A172 (cell line): ENCODE results near the gene AP2A2. TPM values are rescaled to one million over a fixed set of nuclear protein-coding genes. Genes with fewer than 3 reads are reported as not detected.

Source experiments
- DNase-seq: peaks from one replicate; pipeline ENCODE4 v3.0.0-alpha.2; 2015; ENCODE audit warnings: low spot score
- total RNA-seq: library from RNA; depleted of rRNA; stranded (reverse); fragments of >200 nt; shearing (Covaris generic); gene quantifications from 2 replicates; pipeline ENCODE4 v1.2.3, GENCODE V29; 2014

Gene AP2A2
- total RNA-seq, 1 experiment from 2014 or later: 29.4 TPM

DNA sequence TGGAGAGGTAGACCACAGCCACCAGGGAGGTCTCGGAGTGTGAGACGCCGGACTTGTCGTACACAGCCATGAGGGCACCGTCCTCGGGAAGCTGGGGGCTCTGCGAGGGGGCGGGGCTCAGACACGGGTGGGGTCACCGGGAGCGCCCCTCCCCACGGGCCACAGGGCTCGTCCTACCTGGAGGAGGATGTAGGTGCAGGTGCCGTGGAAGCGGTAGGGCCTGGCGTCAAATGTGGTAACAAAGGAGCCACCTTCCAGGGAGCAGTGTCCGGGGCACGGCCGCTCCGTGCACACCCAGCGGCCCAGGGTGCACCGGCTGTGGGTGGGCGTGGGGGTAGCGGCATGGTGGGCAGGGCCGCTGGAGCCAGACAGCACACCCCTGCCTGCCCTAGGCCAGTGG lies 103.4 kb downstream of the AP2A2 start:
- DNase-seq: no peak

DNA sequence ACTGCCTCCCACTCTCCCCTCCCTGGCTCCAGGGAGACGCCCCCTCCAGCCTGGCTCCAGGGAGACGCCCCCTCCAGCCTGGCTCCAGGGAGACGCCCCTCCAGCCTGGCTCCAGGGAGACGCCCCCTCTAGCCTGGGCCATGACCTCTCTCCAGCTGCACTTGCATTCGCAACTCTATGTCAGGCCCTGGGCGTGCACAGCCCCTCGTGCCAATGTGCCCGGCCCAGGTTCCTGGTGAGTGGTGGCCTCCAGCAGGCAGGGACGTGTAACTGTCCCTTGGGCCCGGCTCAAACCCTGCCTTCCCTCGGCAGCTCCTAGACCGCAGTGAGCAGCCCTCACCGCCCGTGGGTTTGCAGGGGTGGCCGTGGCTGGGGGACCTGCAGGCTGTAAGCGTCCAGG lies 104.0 kb downstream of the AP2A2 start:
- no peak for DNase-seq

GRCh38 chr11:1030086-1030485 lies 104.4 kb downstream of the AP2A2 start:
- no peak for DNase-seq

GRCh38 chr11:1030556-1030955 lies 104.9 kb downstream of the AP2A2 start:
- no peak for DNase-seq

GRCh38 chr11:1031121-1031899 lies 105.6 kb downstream of the AP2A2 start:
- DNase-seq: no peak

DNA sequence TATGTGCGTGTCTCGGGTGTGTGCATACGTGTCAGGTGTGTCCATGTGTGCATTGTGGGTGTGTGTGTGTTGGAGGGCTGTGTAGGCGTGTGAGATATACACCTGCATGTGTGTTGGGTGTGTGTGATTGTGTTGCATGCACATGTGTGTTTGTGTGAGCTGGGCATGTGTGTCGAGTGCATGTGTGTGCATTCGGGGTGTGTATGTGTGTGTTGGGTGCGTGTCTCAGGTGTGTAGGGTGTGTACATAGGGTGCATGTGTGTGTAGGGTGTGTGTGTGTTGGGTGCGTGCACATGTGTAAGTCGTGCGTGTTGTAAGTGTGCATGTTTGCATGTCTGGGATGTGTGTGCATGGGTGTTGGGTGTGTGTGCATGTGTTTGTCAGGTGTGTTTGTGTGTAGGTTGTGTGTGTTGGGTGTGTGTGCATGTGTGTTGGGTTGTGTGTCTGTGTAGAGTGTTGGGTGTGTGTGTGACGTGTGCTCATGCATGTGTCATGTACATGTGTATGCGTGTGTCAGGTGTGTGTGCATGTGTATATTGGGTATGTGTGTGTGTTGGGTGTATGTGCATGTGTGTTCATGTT lies 106.7 kb downstream of the AP2A2 start:
- DNase-seq: no peak

DNA sequence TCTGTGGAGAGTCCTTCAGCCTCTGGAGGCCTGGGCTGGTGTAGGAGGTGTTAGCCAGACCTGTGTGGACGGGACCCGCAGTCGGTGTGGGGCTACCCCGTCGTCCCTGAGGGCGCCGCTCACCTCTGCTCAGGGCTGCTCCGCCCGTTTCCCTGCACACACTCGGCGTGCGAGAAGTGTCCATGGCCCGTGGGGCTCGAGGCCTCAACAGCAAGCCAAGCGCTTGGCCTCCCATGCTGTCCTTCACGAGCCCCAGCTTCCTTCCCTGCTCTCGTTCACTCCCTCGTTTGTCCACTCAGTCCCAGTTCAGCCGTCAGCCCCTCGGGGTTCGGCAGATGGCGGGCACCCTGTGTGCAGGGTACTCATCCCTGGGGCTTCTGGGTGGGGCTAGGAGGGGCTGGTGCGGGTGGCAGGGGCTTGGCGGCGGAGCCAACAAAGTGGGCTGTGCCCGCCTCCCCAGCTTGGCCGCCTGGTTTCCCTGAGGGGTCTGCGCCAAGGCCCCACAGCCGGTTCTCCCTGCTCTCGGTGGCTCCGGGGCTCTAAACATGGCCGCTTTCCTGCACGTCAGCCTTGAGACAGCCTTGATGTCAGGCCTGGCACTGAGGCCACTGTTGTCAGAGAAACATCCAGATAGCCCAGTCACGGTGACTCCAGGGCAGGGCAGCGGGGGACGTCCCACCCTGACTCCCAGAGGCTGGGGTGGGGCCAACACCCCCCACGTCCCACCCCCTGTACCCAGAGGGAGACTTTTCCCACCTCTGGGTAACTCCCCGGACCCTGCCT lies 107.5 kb downstream of the AP2A2 start:
- no peak for DNase-seq

DNA sequence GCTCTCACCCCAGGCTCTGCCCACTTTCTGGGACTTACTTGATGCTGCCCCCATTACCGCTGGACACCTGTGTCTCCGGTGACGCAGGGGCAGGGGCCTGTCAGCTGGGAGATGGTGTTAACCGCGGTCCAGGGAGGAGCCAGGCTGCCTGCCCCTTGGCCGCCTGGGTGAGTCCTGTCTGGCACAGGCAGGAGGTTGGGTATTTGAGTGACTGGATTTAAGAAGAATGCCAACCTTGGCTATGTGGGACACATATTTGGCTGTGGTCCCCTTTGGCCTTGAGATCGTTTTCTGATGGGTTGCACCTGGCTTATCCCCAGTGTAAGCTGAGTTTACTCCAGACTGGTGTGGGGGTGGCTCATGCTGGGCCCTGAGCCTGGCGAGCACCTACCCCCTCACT lies 108.3 kb downstream of the AP2A2 start:
- DNase-seq: no peak

- no peak for DNase-seq
These were observed 109.0 kb downstream of the AP2A2 start for GRCh38 chr11:1034456-1035295.

DNA sequence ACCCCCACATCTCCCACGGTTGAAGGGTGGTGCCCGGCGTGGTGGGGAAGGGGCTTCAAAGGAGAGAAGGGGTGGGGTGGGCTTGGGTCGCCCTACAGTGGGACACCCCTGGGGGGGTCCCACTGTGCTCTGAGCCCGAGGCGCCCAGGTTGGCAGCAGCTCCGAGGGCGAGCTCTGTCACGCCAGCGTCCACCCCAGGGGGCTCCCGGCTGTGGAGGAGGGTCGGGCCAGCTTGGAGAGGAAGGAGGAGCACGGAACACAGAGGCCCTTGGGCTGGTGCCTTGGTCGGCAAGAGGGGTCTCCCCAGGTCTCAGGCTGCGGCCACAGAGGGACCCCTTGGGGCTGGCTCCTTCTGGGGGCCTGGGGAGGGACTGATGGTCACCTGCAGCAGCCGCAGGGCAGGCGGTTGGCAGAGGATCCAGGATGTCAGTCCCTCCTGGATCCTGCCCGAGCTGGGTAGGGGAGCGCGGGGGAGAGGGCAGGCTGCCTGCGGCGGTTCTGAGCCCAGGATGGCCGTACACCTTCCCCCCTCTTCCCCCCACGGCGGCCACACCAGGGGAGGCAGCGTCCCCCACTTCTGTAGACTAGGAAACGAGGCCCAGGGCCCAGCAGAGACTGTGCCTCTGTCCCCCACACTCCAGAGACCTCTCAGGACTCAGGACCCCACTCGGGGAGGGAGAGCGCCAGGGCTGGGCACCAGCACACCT lies 110.1 kb downstream of the AP2A2 start:
- DNase-seq: no peak

GRCh38 chr11:1036303-1036923 lies 110.7 kb downstream of the AP2A2 start, which contains the start of gene MUC6:
MUC6 (minus strand) TSS chr11:1036718; CDS start chr11:1036655, 63 bp downstream.
- no peak for DNase-seq

DNA sequence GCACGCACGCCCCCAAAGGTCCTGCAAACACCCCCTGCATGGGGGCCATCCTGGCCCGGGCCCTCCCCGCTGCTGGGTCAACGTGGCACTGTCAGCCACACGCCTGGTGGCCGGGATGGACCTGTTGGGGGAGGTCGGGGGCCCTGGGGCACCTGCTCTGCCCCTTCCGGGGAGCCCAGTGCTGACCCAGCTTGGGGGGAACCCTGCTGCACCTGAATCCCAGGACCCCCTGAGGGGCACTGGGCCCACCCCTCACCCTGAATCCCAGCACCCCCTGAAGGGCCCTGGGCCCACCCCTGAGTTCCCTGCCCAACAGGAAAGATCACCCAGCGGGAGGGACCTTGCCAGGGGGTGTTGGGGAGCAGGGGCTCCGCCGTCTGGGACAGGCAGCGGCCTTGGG lies 111.3 kb downstream of the AP2A2 start:
- no peak for DNase-seq

- no peak for DNase-seq
These were observed 111.9 kb downstream of the AP2A2 start for GRCh38 chr11:1037506-1038055.

GRCh38 chr11:1038361-1038760 lies 112.7 kb downstream of the AP2A2 start:
- DNase-seq: no peak

DNA sequence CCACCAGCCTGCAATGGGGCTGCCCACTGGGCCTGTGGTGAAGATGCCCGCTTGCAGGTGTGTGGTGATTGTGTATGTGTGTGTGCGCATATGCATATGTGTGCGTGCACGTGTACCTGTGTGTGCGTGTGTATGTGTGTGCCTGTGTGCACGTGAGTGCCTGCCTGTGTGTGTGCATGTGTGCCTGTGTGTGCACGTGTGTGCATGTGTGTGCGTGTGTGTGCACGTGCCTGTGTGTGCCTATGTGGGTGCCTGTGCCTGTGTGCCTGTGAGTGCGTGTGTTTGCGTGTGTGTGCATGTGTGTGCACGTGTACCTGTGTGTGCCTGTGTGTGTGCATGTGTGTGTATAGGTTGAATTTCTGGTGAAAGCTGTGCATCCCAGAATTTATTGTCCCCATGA lies 113.3 kb downstream of the AP2A2 start:
- DNase-seq: no peak

GRCh38 chr11:1039481-1040427 lies 114.1 kb downstream of the AP2A2 start:
- DNase-seq: peak; percentile 87

- peak; percentile 82 for DNase-seq
These were observed 114.9 kb downstream of the AP2A2 start for GRCh38 chr11:1040428-1041148.

GRCh38 chr11:1041149-1041467 lies 115.4 kb downstream of the AP2A2 start:
- DNase-seq: no peak

DNA sequence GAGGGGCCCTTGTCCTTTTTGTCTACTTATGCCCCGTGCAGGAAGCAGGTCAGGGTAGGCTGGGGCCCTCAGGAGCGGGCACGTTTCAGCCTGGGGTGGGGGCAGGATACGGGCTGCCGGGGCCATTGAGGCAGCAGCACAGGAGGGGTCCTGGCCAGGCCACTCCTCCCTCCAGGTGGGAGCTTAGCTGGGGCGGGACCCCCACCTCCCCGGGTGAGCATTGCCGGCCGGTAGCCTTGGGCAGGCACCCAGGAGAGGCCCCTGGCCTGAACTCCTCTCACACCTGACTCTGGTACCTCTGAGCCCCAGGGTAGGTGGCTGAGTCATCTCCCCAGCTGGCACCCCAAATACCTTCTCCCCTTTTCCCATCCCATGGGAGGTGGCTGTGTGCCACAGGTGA lies 115.8 kb downstream of the AP2A2 start:
- no peak for DNase-seq
